Skeletal muscle tissue (tissue), 4 donors: ENCODE results near the gene NEDD8. TPM values are rescaled to one million over a fixed set of nuclear protein-coding genes. Genes with fewer than 3 reads are reported as not detected.

Source experiments
- H3K27ac ChIP-seq: one replicate; pipeline ENCODE4 v1.7.0; 2013; ENCODE audit warnings: mild to moderate bottlenecking, low read depth, low read length, inconsistent platforms
- H3K27me3 ChIP-seq, 3 donors: one replicate each; pipeline ENCODE4 v1.7.0; 2013; ENCODE audit warnings: low read length in 3 of 3; ENCODE audit not compliant: control insufficient read depth in 3 of 3, insufficient read depth in 3 of 3
- H3K36me3 ChIP-seq, 3 donors: one replicate each; pipeline ENCODE4 v1.7.0; 2013; ENCODE audit warnings: low read length in 3 of 3; ENCODE audit not compliant: control insufficient read depth in 3 of 3, insufficient read depth in 3 of 3
- H3K4me1 ChIP-seq, 3 donors: one replicate each; pipeline ENCODE4 v1.7.0; 2013; ENCODE audit warnings: low read length in 3 of 3, mild to moderate bottlenecking in 3 of 3; ENCODE audit not compliant: control insufficient read depth in 3 of 3, insufficient read depth in 3 of 3
- H3K4me3 ChIP-seq, 3 donors: one replicate each; pipeline ENCODE4 v1.7.0; 2013; ENCODE audit warnings: low read length in 3 of 3
- H3K9ac ChIP-seq, 3 donors: one replicate each; pipeline ENCODE4 v1.7.0; 2013; ENCODE audit warnings: low read length in 3 of 3, mild to moderate bottlenecking in 3 of 3, moderate library complexity in 2 of 3, low read depth in 1 of 3
- H3K9me3 ChIP-seq, 3 donors: one replicate each; pipeline ENCODE4 v1.7.0; 2013; ENCODE audit warnings: low read length in 3 of 3; ENCODE audit not compliant: control insufficient read depth in 3 of 3
- total RNA-seq: library from RNA; depleted of rRNA; stranded (reverse); fragments of >200 nt; gene quantifications from one replicate; pipeline ENCODE4 v1.2.3, GENCODE V29; 2014
- donor health status: Osteomylitis.

NEDD8 gene
- 81.9 TPM for total RNA-seq

GRCh38 chr14:24232121-24232644 lies at the start of gene NEDD8:
NEDD8 (minus strand) TSS chr14:24232367; CDS start chr14:24232267, 100 bp downstream.
- Histone ChIP-seq H3K4me1 (peaks cover 34 to 63% (median 46%) of the 10 kb centered on the region in 3 donors), H3K9me3 (no peaks in the 10 kb centered on the region), H3K36me3 (peaks cover 23 to 29% (median 25%) of the 10 kb centered on the region in 3 donors), H3K27ac (peak within 1 kb of the TSS; percentile 92), H3K9ac (peak within 1 kb of the TSS; percentile 89 to 95 (median 91)), H3K4me3 (peak within 1 kb of the TSS; percentile 98 to 100 (median 98)), H3K27me3 (no peaks in the 10 kb centered on the region)

- H3K9ac ChIP-seq: no peak overlapping the region
- H3K36me3 ChIP-seq: no peaks in the 10 kb centered on the region
- no peak overlapping the region for H3K4me3 ChIP-seq
- H3K4me1 ChIP-seq: peaks cover 0 to 5% (median 0%) of the 10 kb centered on the region in 3 donors
- H3K27me3 ChIP-seq: no peaks in the 10 kb centered on the region
- no peaks in the 10 kb centered on the region for H3K9me3 ChIP-seq
- no peak overlapping the region for H3K27ac ChIP-seq
Observed at GRCh38 chr14:24281636-24282035, 49.5 kb upstream of the NEDD8 start.

- Histone ChIP-seq H3K9ac (no peak overlapping the region), H3K27ac (no peak overlapping the region), H3K4me3 (no peak overlapping the region), H3K27me3 (no peaks in the 10 kb centered on the region), H3K9me3 (no peaks in the 10 kb centered on the region), H3K36me3 (no peaks in the 10 kb centered on the region), H3K4me1 (peaks cover 0 to 5% (median 0%) of the 10 kb centered on the region in 3 donors)
Observed at GRCh38 chr14:24280797-24281460, 48.8 kb upstream of the NEDD8 start.

GRCh38 chr14:24279301-24280186 lies 47.4 kb upstream of the NEDD8 start:
- Histone ChIP-seq H3K27ac (no peak overlapping the region), H3K4me3 (no peak overlapping the region), H3K4me1 (peaks cover 0 to 5% (median 0%) of the 10 kb centered on the region in 3 donors), H3K27me3 (no peaks in the 10 kb centered on the region), H3K9ac (no peak overlapping the region), H3K9me3 (no peaks in the 10 kb centered on the region), H3K36me3 (no peaks in the 10 kb centered on the region)

GRCh38 chr14:24278424-24278823 lies 46.3 kb upstream of the NEDD8 start:
- Histone ChIP-seq H3K36me3 (no peaks in the 10 kb centered on the region), H3K4me1 (peaks cover 0 to 5% (median 5%) of the 10 kb centered on the region in 3 donors), H3K4me3 (no peak overlapping the region), H3K9me3 (no peaks in the 10 kb centered on the region), H3K27me3 (no peaks in the 10 kb centered on the region), H3K9ac (no peak overlapping the region), H3K27ac (no peak overlapping the region)

GRCh38 chr14:24277606-24278321 lies 45.6 kb upstream of the NEDD8 start:
- no peaks in the 10 kb centered on the region for H3K9me3 ChIP-seq
- no peaks in the 10 kb centered on the region for H3K36me3 ChIP-seq
- no peaks in the 10 kb centered on the region for H3K27me3 ChIP-seq
- peaks cover 0 to 5% (median 5%) of the 10 kb centered on the region in 3 donors for H3K4me1 ChIP-seq
- H3K9ac ChIP-seq: no peak overlapping the region
- no peak overlapping the region for H3K4me3 ChIP-seq
- H3K27ac ChIP-seq: no peak overlapping the region

- Histone ChIP-seq H3K27ac (no peak overlapping the region), H3K27me3 (no peaks in the 10 kb centered on the region), H3K36me3 (no peaks in the 10 kb centered on the region), H3K4me3 (no peak overlapping the region), H3K4me1 (peaks cover 0 to 5% (median 5%) of the 10 kb centered on the region in 3 donors), H3K9ac (no peak overlapping the region), H3K9me3 (no peaks in the 10 kb centered on the region)
Observed at GRCh38 chr14:24277071-24277470, 44.9 kb upstream of the NEDD8 start.

GRCh38 chr14:24274101-24274543 lies 42.0 kb upstream of the NEDD8 start:
- Histone ChIP-seq H3K4me1 (peaks cover 0 to 15% (median 13%) of the 10 kb centered on the region in 3 donors), H3K4me3 (no peak overlapping the region), H3K27me3 (no peaks in the 10 kb centered on the region), H3K27ac (no peak overlapping the region), H3K9ac (no peak overlapping the region), H3K9me3 (no peaks in the 10 kb centered on the region), H3K36me3 (peaks cover 6 to 10% (median 6%) of the 10 kb centered on the region in 3 donors)

- Histone ChIP-seq H3K36me3 (peaks cover 10 to 15% (median 12%) of the 10 kb centered on the region in 3 donors), H3K27ac (no peak overlapping the region), H3K4me3 (no peak overlapping the region), H3K4me1 (peaks cover 0 to 15% (median 13%) of the 10 kb centered on the region in 3 donors), H3K9ac (no peak overlapping the region), H3K27me3 (no peaks in the 10 kb centered on the region), H3K9me3 (no peaks in the 10 kb centered on the region)
Observed at GRCh38 chr14:24273422-24273998, 41.3 kb upstream of the NEDD8 start.
